CD4-positive, CD25-positive, alpha-beta regulatory T cell (primary cell): Measurements from ENCODE around the gene MMD. TPM values are rescaled to one million over a fixed set of nuclear protein-coding genes. Genes with fewer than 3 reads are reported as not detected.

Experiments used
- ATAC-seq, 2 donors: fragments of 150-1000 bp; cut with Tn5 transposase; one replicate each; pipeline ENCODE4 v1.10.0; 2021; ENCODE audit warnings: low read depth in 2 of 2, moderate number of reproducible peaks in 2 of 2, moderate library complexity in 1 of 2
- DNase-seq, 3 donors: peaks; one replicate each; pipeline versions ENCODE4 v3.0.0 to v3.0.0-alpha.2; 2012 to 2022; ENCODE audit warnings: mixed read lengths in 1 of 3
- H3K27ac ChIP-seq: one replicate; pipeline ENCODE4 v1.7.0; 2013; ENCODE audit warnings: mild to moderate bottlenecking, low read length; ENCODE audit not compliant: insufficient read depth, poor library complexity, severe bottlenecking
- H3K27me3 ChIP-seq: one replicate; pipeline ENCODE4 v1.7.0; 2013; ENCODE audit warnings: low read length; ENCODE audit not compliant: control insufficient read depth, insufficient read depth
- H3K36me3 ChIP-seq: one replicate; pipeline ENCODE4 v1.7.0; 2013; ENCODE audit warnings: mild to moderate bottlenecking, low read length, moderate library complexity; ENCODE audit not compliant: control insufficient read depth, insufficient read depth
- H3K4me1 ChIP-seq: 2 replicates; pipeline ENCODE4 v1.7.0; 2013; ENCODE audit warnings: mild to moderate bottlenecking, low read length; ENCODE audit not compliant: insufficient read depth, control insufficient read depth, poor library complexity, severe bottlenecking
- H3K4me3 ChIP-seq: one replicate; pipeline ENCODE4 v1.7.0; 2013; ENCODE audit warnings: low read depth, mild to moderate bottlenecking, low read length, moderate library complexity
- H3K9me3 ChIP-seq, 2 experiments: 1 replicate in 1 of 2; 2 replicates in 1 of 2; pipeline ENCODE4 v1.7.0; 2013; ENCODE audit warnings: low read length in 2 of 2, mild to moderate bottlenecking in 1 of 2, moderate library complexity in 1 of 2; ENCODE audit not compliant: control insufficient read depth in 2 of 2
- H3K27ac Mint-ChIP-seq, 3 donors: one replicate each; pipeline ENCODE4 v1.8.0; 2020 to 2022; ENCODE audit warnings: mild to moderate bottlenecking in 3 of 3, mixed read lengths in 3 of 3, moderate library complexity in 2 of 3
- H3K27me3 Mint-ChIP-seq: one replicate; pipeline ENCODE4 v1.8.0; 2022; ENCODE audit warnings: mild to moderate bottlenecking, mixed read lengths
- H3K36me3 Mint-ChIP-seq: one replicate; pipeline ENCODE4 v1.8.0; 2020; ENCODE audit warnings: mixed read lengths
- H3K4me1 Mint-ChIP-seq, 4 donors: one replicate each; pipeline ENCODE4 v1.8.0; 2020 to 2022; ENCODE audit warnings: mixed read lengths in 4 of 4, mild to moderate bottlenecking in 1 of 4
- H3K4me3 Mint-ChIP-seq, 4 donors: one replicate each; pipeline ENCODE4 v1.8.0; 2020 to 2022; ENCODE audit warnings: mild to moderate bottlenecking in 4 of 4, mixed read lengths in 4 of 4, moderate library complexity in 3 of 4
- H3K9me3 Mint-ChIP-seq, 7 donors: one replicate each; pipeline ENCODE4 v1.8.0; 2020 to 2022; ENCODE audit warnings: mixed read lengths in 7 of 7, mild to moderate bottlenecking in 3 of 7, moderate library complexity in 2 of 7
- polyA plus RNA-seq, 4 donors: library from polyadenylated mRNA; unstranded; fragments of 300-500 nt; fragmentation: Illumina TruSeq; gene quantifications; one replicate each; pipeline ENCODE4 v1.2.3, GENCODE V29; 2021
- total RNA-seq: library from RNA; stranded (reverse); gene quantifications from one replicate; pipeline ENCODE4 v1.2.3, GENCODE V29; 2022

MMD gene
- total and polyA plus RNA-seq, 5 donors from 2014 or later, result 10.1 to 17.8 (median 12.0) TPM

DNA sequence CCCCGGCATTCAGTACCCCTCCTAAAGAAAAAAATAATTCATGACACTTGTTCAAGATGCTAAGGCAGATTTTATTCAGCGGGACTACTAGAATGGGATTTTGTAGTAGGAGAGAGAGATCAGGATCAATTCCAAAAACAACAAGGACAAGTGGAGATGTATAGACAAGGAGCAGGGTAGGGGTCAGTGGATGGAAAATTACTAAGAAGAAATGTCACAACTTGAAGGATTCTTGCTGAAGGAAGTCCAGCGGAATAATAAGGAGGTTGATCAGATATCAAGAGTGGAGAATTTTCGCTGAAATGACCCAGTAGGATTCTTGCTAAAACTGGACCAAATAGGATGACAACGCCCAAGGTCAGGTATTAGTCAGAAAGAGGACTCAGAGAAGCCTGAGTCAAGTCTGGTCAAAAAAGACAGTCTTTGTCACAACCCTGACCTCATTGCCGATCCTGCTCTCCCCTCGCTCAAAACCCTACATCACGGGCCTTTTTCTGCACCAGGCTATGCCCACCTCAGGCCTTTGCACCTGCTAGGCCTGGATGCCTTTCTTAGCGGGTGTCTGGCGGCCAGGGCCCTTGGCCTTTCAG lies 36.9 kb downstream of the MMD start:
- Mint-ChIP-seq H3K9me3 (peaks cover 0 to 4% (median 0%) of the 10 kb centered on the region in 7 donors), H3K27ac (no peak overlapping the region), H3K36me3 (no peaks in the 10 kb centered on the region), H3K4me1 (no peaks in the 10 kb centered on the region), H3K27me3 (peaks cover 5% of the 10 kb centered on the region), H3K4me3 (no peak overlapping the region)
- Histone ChIP-seq H3K4me1 (no peaks in the 10 kb centered on the region), H3K27ac (no peak overlapping the region), H3K4me3 (no peak overlapping the region), H3K36me3 (no peaks in the 10 kb centered on the region), H3K27me3 (no peaks in the 10 kb centered on the region), H3K9me3 (no peaks in the 10 kb centered on the region)
- no peak for ATAC-seq
- no peak for DNase-seq

DNA sequence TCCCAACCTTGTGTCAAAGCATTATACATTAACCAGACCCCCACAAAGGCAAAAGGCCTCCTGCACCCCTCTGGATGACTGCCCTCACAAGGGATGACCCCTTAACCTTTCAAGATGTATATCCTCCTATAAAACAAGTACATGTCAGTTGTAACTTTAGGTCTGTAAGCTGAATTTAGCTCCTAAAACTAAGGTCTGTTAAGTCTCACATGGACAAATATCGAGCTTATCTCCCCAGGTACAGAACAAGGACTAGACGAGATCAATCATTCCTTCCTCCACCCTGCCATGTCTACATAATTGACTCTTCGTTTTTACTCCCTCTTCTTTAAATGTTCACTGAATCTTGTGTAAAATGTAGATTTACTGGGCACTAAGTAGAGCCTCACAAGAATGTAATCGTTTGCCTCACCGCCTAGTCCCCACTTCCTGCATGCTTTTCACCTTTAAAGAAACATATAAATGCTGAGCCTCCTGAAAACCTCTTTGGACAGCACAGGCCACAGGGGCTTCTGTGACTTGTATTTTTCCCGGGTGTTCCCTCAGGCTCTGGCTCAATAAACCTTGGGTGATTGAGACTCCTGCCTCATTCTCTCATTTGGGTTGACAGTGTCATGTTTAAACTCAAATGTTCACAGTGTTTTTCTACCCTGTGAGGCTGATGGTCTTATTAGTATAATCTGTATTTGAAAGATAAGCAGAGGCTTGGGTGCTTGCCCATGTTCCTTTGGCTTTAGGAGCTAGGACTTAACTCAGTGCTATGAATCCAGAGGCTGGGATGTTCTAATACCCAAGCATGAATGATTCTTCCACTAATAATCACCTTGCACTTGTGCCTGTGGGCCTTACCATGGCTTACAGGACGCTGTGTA lies 37.6 kb downstream of the MMD start:
- no peaks in the 10 kb centered on the region for H3K27me3 ChIP-seq
- ATAC-seq (no peak), DNase-seq (no peak)
- no peaks in the 10 kb centered on the region for H3K36me3 ChIP-seq
- Mint-ChIP-seq H3K36me3 (no peaks in the 10 kb centered on the region), H3K4me3 (no peak overlapping the region), H3K9me3 (peaks cover 0 to 4% (median 0%) of the 10 kb centered on the region in 7 donors), H3K4me1 (no peaks in the 10 kb centered on the region), H3K27me3 (peaks cover 5% of the 10 kb centered on the region), H3K27ac (no peak overlapping the region)
- H3K27ac ChIP-seq, result no peak overlapping the region
- H3K4me1 ChIP-seq, result no peaks in the 10 kb centered on the region
- H3K4me3 ChIP-seq, result no peak overlapping the region
- H3K9me3 ChIP-seq, result no peaks in the 10 kb centered on the region

DNA sequence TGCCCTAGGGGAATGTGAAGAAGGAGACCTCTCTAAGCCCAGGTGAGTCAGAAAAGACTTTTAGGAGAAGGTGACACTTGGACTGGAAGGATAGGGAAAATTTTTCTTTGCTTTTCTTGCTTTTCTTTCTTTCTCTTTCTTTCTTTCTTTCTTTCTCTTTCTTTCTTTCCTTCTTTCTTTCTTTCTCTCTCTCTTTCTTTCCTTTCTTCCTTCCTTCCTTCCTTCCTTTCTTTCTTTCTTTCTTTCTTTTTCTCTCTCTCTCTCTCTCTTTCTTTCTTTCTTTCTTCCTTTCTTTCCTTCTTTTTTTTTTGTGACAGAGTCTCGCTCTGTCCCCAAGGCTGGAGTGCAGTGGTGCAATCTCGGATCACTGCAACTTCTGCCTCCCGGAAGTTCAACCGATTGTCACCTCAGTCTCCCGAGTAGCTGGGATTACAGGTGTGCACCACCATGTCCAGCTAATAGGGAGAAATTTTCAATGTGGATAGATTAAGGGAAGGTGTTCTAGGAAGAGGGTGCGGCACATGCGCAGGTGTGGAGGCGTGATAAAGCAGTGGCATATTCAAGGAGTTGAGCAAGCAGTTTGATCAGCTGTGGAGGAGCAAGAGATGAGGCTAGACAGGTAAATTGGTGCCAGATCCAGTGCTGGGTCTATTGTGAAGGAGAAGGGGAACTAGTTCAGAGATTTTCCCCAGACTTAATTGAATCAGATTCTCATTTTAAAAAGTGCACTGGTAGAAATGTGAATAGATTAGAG lies 40.4 kb downstream of the MMD start:
- DNase-seq (no peak), ATAC-seq (no peak)
- Histone ChIP-seq H3K36me3 (no peaks in the 10 kb centered on the region), H3K27ac (no peak overlapping the region), H3K27me3 (no peaks in the 10 kb centered on the region), H3K4me3 (no peak overlapping the region), H3K4me1 (no peaks in the 10 kb centered on the region), H3K9me3 (no peaks in the 10 kb centered on the region)
- Mint-ChIP-seq H3K36me3 (no peaks in the 10 kb centered on the region), H3K4me3 (no peak overlapping the region), H3K27me3 (peaks cover 5% of the 10 kb centered on the region), H3K9me3 (peaks cover 0 to 4% (median 0%) of the 10 kb centered on the region in 7 donors), H3K4me1 (no peaks in the 10 kb centered on the region), H3K27ac (no peak overlapping the region)

DNA sequence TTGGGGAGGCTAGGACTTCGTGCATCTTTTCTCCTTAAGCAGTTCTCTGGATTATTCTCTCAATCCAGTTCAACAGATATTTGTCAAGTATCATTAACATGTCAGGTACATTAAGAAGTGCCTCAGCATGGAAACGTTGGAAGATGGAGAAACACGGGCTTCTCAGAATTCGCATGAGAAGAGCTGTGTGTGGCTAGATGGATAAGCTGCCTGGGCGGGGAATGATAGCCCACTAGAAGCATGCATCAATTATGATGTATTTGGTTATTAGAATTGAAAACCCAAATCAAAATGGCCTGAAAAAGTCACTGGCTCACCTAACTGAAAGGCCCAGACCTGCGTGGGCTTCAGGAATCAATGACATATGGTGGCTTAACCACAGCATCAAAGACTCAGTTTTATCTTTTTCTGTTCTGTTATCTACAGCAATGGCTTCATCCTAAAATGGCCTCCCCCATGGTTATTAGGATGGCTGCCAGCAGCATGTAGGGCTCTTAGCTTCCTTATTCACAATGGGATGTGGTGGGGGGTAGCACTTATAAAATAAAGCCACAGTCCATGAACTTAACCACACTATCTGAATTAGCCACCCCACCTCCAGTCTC lies 43.9 kb downstream of the MMD start:
- no peaks in the 10 kb centered on the region for H3K4me1 ChIP-seq
- H3K4me3 ChIP-seq, result no peak overlapping the region
- no peaks in the 10 kb centered on the region for H3K9me3 ChIP-seq
- H3K27me3 Mint-ChIP-seq, result peaks cover 6% of the 10 kb centered on the region
- H3K27ac Mint-ChIP-seq, result no peak overlapping the region
- H3K9me3 Mint-ChIP-seq, result peaks cover 0 to 8% (median 0%) of the 10 kb centered on the region in 7 donors
- H3K4me3 Mint-ChIP-seq, result no peak overlapping the region
- H3K27ac ChIP-seq, result no peak overlapping the region
- ATAC-seq (no peak), DNase-seq (no peak)
- H3K36me3 Mint-ChIP-seq, result peaks cover 4% of the 10 kb centered on the region
- H3K4me1 Mint-ChIP-seq, result no peaks in the 10 kb centered on the region
- H3K27me3 ChIP-seq, result no peaks in the 10 kb centered on the region
- no peaks in the 10 kb centered on the region for H3K36me3 ChIP-seq

DNA sequence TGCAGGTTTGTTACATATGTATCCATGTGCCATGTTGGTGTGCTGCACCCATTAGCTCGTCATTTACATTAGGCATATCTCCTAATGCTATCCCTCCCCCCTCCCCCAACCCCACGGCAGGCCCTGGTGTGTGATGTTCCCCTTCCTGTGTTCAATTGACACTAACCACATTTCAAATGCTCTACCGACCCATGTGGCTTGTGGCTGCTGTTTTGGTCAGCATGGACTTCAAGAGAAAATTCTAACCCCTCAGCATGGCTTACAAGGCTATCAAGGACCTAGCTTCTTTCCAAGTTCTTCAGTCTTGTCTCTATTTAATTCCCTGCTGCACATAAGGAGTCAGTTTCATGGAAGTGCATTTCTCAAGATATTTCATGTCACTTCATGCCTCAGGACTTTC lies 52.9 kb downstream of the MMD start:
- no peaks in the 10 kb centered on the region for H3K9me3 ChIP-seq
- Mint-ChIP-seq H3K36me3 (peaks cover 6% of the 10 kb centered on the region), H3K27me3 (peaks cover 10% of the 10 kb centered on the region), H3K4me3 (no peak overlapping the region), H3K27ac (no peak overlapping the region), H3K4me1 (no peaks in the 10 kb centered on the region), H3K9me3 (peaks cover 0 to 13% (median 2%) of the 10 kb centered on the region in 7 donors)
- no peak overlapping the region for H3K27ac ChIP-seq
- H3K36me3 ChIP-seq, result no peaks in the 10 kb centered on the region
- H3K4me3 ChIP-seq, result no peak overlapping the region
- ATAC-seq (no peak), DNase-seq (no peak)
- H3K27me3 ChIP-seq, result peaks cover 3% of the 10 kb centered on the region
- no peaks in the 10 kb centered on the region for H3K4me1 ChIP-seq

DNA sequence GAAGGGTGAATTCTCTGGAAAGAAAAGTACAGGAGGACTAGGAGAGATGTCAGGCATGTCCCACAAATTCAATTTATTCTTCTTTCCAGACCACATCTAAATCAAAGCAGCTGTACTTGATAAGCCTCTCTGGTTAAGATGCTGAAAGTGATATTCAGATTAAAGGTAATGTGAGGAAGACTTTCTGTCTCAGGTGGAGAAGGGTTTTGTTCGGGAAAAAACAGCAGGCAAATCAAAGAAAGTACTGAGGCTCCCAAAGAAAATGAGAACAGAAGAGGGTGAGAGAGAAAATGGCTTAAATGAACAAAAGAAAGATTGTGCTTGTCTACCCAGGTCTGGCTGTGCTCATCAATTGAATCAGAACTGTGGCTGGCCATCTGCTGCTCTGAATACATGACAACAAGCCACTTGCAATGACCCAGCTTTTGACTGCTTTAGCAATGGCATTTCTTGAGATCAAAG lies 55.6 kb downstream of the MMD start:
- Mint-ChIP-seq H3K27ac (no peak overlapping the region), H3K4me3 (no peak overlapping the region), H3K4me1 (no peaks in the 10 kb centered on the region), H3K36me3 (no peaks in the 10 kb centered on the region), H3K9me3 (peaks cover 0 to 4% (median 2%) of the 10 kb centered on the region in 7 donors), H3K27me3 (peaks cover 15% of the 10 kb centered on the region)
- H3K27ac ChIP-seq, result no peak overlapping the region
- peaks cover 4 to 11% of the 10 kb centered on the region in 2 experiments for H3K9me3 ChIP-seq
- H3K4me3 ChIP-seq, result no peak overlapping the region
- H3K27me3 ChIP-seq, result peaks cover 10% of the 10 kb centered on the region
- no peak for DNase-seq
- ATAC-seq, result no peak
- H3K36me3 ChIP-seq, result no peaks in the 10 kb centered on the region
- H3K4me1 ChIP-seq, result no peaks in the 10 kb centered on the region

DNA sequence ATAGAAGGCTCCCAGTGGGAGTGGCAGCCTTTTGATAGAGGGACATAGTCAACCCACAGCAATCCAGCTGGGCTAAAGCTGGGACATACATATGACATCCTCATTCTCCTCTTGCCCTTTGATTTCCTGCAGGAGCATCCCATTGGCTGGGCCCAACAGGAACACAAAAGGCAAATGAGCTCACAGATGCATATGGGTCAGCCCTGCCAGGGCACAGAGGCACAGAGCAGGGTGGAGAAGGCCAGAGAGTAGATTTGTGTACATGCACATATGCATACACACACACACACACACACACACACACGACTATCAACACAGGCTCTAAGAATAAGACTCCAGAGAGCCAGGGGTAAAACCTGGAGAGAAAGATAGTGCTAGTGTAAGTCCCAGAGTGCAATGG lies 58.6 kb downstream of the MMD start:
- Histone ChIP-seq H3K4me1 (no peaks in the 10 kb centered on the region), H3K27me3 (peaks cover 10% of the 10 kb centered on the region), H3K36me3 (no peaks in the 10 kb centered on the region), H3K27ac (no peak overlapping the region), H3K9me3 (peaks cover 10 to 19% of the 10 kb centered on the region in 2 experiments), H3K4me3 (no peak overlapping the region)
- H3K27me3 Mint-ChIP-seq, result peaks cover 25% of the 10 kb centered on the region
- DNase-seq, result no peak
- H3K4me1 Mint-ChIP-seq, result no peaks in the 10 kb centered on the region
- no peak for ATAC-seq
- H3K4me3 Mint-ChIP-seq, result no peak overlapping the region
- H3K36me3 Mint-ChIP-seq, result no peaks in the 10 kb centered on the region
- no peak overlapping the region for H3K27ac Mint-ChIP-seq
- peaks cover 0 to 10% (median 4%) of the 10 kb centered on the region in 7 donors for H3K9me3 Mint-ChIP-seq
